HG03558 (cell line): ENCODE data around the gene CFI.

Experiments
- ATAC-seq: cut with Tn5 transposase; IDR thresholded peaks from one replicate; pipeline ENCODE4 v1.9.1; 2021; ENCODE audit warnings: moderate number of reproducible peaks; ENCODE audit not compliant: unreplicated experiment; ENCODE audit errors: extremely low read depth

Gene CFI

GRCh38 chr4:109699553-109700225 is 102.1 kb downstream of the CFI start:
- no peak for ATAC-seq

GRCh38 chr4:109698656-109699055 is 103.1 kb downstream of the CFI start:
- no peak for ATAC-seq

GRCh38 chr4:109691411-109691920 is 110.3 kb downstream of the CFI start:
- ATAC-seq, result no peak
